ENCODE results near the gene ZNF783. TPM values are rescaled to one million over a fixed set of nuclear protein-coding genes. Genes with fewer than 3 reads are reported as not detected.

ZNF783 gene
- total and polyA plus RNA-seq, 9 of the 15 experiments (the other 6 are each of a cell fraction or from before 2014, with no cell fraction given) = 0.66 to 11.2 (median 5.4) TPM

GRCh38 chr7:149321978-149322541, 60.1 kb downstream of the ZNF783 start (continued):
- TF ChIP-seq ZNF518B (CRISPR knock-in tag; IDR thresholded peaks at IDR 0.05) (no peak), BACH1 (tag; IDR thresholded peaks at IDR 0.05) (0 out of 2 replicates have a peak, but pooled peaks have one; percentile 52), ERF (CRISPR knock-in tag; IDR thresholded peaks at IDR 0.05) (no peak), TCFL5 (CRISPR knock-in tag; conservative IDR thresholded peaks at IDR 0.05) (no peak), MECOM (CRISPR knock-in tag; IDR thresholded peaks at IDR 0.05) (no peak), MAFF (IDR thresholded peaks at IDR 0.05; ENCODE audit: low read length) (no peak), TAF9B (IDR thresholded peaks at IDR 0.05; ENCODE audit: partially characterized antibody) (peak; percentile 48), ARNT (IDR thresholded peaks at IDR 0.05) (0 out of 4 replicates have a peak, but pooled peaks of 1 of the 2 experiments have one; percentile 27), MITF (IDR thresholded peaks at IDR 0.05) (no peak), NR2F6 (CRISPR knock-in tag; IDR thresholded peaks at IDR 0.05) (no peak), ZNF133 (CRISPR knock-in tag; IDR thresholded peaks at IDR 0.05) (no peak), USF1 (CRISPR knock-in tag; IDR thresholded peaks at IDR 0.05) (no peak), HOXB6 (CRISPR knock-in tag; IDR thresholded peaks at IDR 0.05; ENCODE audit: borderline replicate concordance) (0 out of 2 replicates have a peak, but pooled peaks have one; percentile 61)
- TF ChIP-seq, protein P1, sequence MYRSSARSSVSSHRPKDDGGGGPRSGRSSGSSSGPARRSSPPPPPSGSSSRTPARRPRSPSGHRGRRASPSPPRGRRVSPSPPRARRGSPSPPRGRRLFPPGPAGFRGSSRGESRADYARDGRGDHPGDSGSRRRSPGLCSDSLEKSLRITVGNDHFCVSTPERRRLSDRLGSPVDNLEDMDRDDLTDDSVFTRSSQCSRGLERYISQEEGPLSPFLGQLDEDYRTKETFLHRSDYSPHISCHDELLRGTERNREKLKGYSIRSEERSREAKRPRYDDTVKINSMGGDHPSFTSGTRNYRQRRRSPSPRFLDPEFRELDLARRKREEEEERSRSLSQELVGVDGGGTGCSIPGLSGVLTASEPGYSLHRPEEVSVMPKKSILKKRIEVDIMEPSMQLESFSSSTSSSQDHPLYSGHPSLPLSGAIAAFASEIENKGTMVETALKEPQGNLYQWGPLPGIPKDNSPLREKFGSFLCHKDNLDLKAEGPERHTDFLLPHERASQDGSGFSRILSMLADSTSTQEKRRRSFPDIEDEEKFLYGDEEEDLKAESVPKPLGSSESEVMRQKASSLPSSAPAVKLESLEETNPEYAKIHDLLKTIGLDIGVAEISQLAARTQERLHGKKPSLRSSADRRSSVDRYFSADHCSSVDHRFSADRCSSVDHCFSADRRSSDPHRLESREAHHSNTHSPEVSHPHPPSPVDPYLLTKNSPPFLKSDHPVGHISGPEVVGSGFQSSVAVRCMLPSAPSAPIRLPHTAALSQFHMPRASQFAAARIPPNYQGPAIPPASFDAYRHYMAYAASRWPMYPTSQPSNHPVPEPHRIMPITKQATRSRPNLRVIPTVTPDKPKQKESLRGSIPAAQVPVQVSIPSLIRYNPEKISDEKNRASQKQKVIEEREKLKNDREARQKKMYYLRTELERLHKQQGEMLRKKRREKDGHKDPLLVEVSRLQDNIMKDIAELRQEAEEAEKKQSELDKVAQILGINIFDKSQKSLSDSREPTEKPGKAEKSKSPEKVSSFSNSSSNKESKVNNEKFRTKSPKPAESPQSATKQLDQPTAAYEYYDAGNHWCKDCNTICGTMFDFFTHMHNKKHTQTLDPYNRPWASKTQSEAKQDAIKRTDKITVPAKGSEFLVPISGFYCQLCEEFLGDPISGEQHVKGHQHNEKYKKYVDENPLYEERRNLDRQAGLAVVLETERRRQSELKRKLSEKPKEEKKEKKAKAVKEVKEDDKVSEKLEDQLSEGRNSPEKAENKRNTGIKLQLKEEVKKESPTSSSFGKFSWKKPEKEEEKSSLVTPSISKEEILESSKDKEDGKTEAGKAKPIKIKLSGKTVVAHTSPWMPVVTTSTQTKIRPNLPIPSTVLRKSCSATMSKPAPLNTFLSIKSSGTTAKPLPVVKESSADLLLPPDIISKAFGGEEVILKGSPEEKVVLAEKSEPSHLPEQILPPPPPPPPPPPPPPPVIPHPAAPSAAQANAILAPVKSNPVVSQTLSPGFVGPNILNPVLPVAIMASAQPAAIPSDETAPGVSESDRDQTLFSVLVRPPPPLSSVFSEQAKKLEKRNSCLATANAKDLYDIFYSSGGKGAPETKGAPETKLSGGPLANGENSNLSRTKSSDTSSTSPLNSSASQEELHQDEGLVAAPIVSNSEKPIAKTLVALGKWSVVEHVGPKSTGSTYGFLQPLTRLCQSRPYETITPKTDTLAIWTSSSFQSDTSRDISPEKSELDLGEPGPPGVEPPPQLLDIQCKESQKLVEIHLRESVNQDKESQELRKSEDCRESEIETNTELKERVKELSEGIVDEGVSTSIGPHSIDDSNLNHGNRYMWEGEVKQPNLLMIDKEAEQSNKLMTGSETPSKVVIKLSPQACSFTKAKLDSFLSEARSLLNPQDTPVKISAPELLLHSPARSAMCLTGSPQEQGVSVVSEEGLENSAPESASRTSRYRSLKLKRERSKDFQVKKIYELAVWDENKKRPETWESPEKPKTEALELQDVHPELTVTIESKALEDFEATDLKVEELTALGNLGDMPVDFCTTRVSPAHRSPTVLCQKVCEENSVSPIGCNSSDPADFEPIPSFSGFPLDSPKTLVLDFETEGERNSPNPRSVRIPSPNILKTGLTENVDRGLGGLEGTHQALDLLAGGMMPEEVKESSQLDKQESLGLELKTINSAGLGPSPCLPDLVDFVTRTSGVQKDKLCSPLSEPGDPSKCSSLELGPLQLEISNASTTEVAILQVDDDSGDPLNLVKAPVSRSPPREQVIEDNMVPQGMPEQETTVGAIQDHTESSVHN (IDR thresholded peaks at IDR 0.05; ENCODE audit: borderline replicate concordance in 1 of 2, low read depth in 1 of 2) = peak in 1 of 2 experiments; percentile 55; a peak in 2 of 4 replicates
